Hepatocyte (in vitro differentiated cells): ENCODE measurements around the gene CTNNA1. TPM values are rescaled to one million over a fixed set of nuclear protein-coding genes. Genes with fewer than 3 reads are reported as not detected.

Experiments
- DNase-seq: peaks from one replicate; pipeline ENCODE4 v3.0.0-alpha.2; 2016; ENCODE audit warnings: low spot score
- H2AFZ ChIP-seq: fragments of 200-600 bp; sonication (generic); 2 replicates; pipeline ENCODE4 v1.6.0; 2016; ENCODE audit warnings: antibody characterized with exemption, mild to moderate bottlenecking
- H3K27ac ChIP-seq: fragments of 200-600 bp; sonication (generic); 2 replicates; pipeline ENCODE4 v1.5.1; 2016; ENCODE audit warnings: mild to moderate bottlenecking
- H3K27me3 ChIP-seq: fragments of 200-600 bp; sonication (generic); 2 replicates; pipeline ENCODE4 v1.6.1; 2016
- H3K36me3 ChIP-seq: fragments of 200-600 bp; sonication (generic); replicated peaks from 2 replicates; pipeline ENCODE4 v1.5.1; 2016; ENCODE audit warnings: low read depth; ENCODE audit not compliant: insufficient read depth
- H3K4me1 ChIP-seq: fragments of 200-600 bp; sonication (generic); 2 replicates; pipeline ENCODE4 v1.5.1; 2016; ENCODE audit warnings: mild to moderate bottlenecking, moderate library complexity; ENCODE audit not compliant: insufficient read depth
- H3K4me2 ChIP-seq: fragments of 200-600 bp; sonication (generic); 2 replicates; pipeline ENCODE4 v1.6.0; 2016
- H3K4me3 ChIP-seq: fragments of 200-600 bp; sonication (generic); 2 replicates; pipeline ENCODE4 v1.5.1; 2016; ENCODE audit warnings: mild to moderate bottlenecking
- H3K79me2 ChIP-seq: fragments of 200-600 bp; sonication (generic); 2 replicates; pipeline ENCODE4 v1.6.0; 2017; ENCODE audit warnings: mild to moderate bottlenecking
- H3K9me2 ChIP-seq: fragments of 200-600 bp; sonication (generic); replicated peaks from 2 replicates; pipeline ENCODE4 v1.6.0; 2017; ENCODE audit warnings: mild to moderate bottlenecking; ENCODE audit not compliant: insufficient read depth
- H3K9me3 ChIP-seq: fragments of 200-600 bp; sonication (generic); 2 replicates; pipeline ENCODE4 v1.5.1; 2016; ENCODE audit warnings: low read depth, mild to moderate bottlenecking
- H4K20me1 ChIP-seq: fragments of 200-600 bp; sonication (generic); 2 replicates; pipeline ENCODE4 v1.6.0; 2016; ENCODE audit warnings: mild to moderate bottlenecking; ENCODE audit not compliant: insufficient read depth, poor library complexity, severe bottlenecking
- CTCF ChIP-seq: fragments of 200-600 bp; sonication (generic); IDR thresholded peaks from 2 replicates; pipeline ENCODE4 v1.5.1; 2016; ENCODE audit warnings: antibody characterized with exemption, mild to moderate bottlenecking; ENCODE audit not compliant: poor library complexity
- EZH2 ChIP-seq: fragments of 200-600 bp; sonication (generic); IDR thresholded peaks from 2 replicates; pipeline ENCODE4 v1.6.1; 2016; ENCODE audit warnings: antibody characterized with exemption, mild to moderate bottlenecking, borderline replicate concordance
- EZH2phosphoT487 ChIP-seq: fragments of 200-600 bp; sonication (generic); IDR thresholded peaks from one replicate; pipeline ENCODE4 v1.6.1; 2018; ENCODE audit warnings: antibody characterized with exemption, mild to moderate bottlenecking, low read depth, moderate library complexity; ENCODE audit not compliant: unreplicated experiment, severe bottlenecking
- WGBS: methylation state at CpG from one replicate; pipeline ENCODE4 v1.1.6; 2016; ENCODE audit warnings: low lambda C conversion rate; ENCODE audit errors: missing lambda C conversion rate; 5-methylcytosine and 5-hydroxymethylcytosine counted together
- polyA plus RNA-seq: library from polyadenylated mRNA; unstranded; fragments of >200 nt; fragmentation: Nextera tagmentation; extraction: Ambion mirVana; gene quantifications from 2 replicates; pipeline ENCODE4 v1.2.1, GENCODE V29; 2016
- total RNA-seq: library from RNA; depleted of rRNA; stranded (reverse); fragments of >200 nt; gene quantifications from 2 replicates; pipeline ENCODE4 v1.2.3, GENCODE V29; 2014

The CTNNA1 gene
- total and polyA plus RNA-seq, 2 experiments from 2014 or later, result 152 to 349 TPM

- DNase-seq, result no peak
- H3K4me2 ChIP-seq, result peak overlapping the region; percentile 28
- 91% methylated on average over 1 of the region's 1 CpG for WGBS
- no peak overlapping the region for H3K4me3 ChIP-seq
- H3K27ac ChIP-seq, result peak overlapping the region; percentile 66
- H3K27me3 ChIP-seq, result no peaks in the 10 kb centered on the region
- no peaks in the 10 kb centered on the region for H3K9me3 ChIP-seq
- TF ChIP-seq EZH2phosphoT487 (no peak), CTCF (no peak), EZH2 (no peak)
- H3K36me3 ChIP-seq, result no peaks in the 10 kb centered on the region
- H3K4me1 ChIP-seq, result peaks cover 8% of the 10 kb centered on the region
- no peaks in the 10 kb centered on the region for H3K79me2 ChIP-seq
- H3K9me2 ChIP-seq, result no peaks in the 10 kb centered on the region
- no peak overlapping the region for H2AFZ ChIP-seq
- no peaks in the 10 kb centered on the region for H4K20me1 ChIP-seq
These were observed 47.7 kb upstream of the CTNNA1 start for GRCh38 chr5:138705567-138705966.

- peak; percentile 42 for DNase-seq
- Histone ChIP-seq H4K20me1 (no peaks in the 10 kb centered on the region), H3K4me2 (no peak overlapping the region), H3K4me3 (no peak overlapping the region), H3K27me3 (no peaks in the 10 kb centered on the region), H3K36me3 (no peaks in the 10 kb centered on the region), H3K27ac (no peak overlapping the region), H3K9me3 (no peaks in the 10 kb centered on the region), H3K4me1 (peaks cover 8% of the 10 kb centered on the region), H3K79me2 (no peaks in the 10 kb centered on the region), H3K9me2 (no peaks in the 10 kb centered on the region), H2AFZ (peak overlapping the region; percentile 6)
- TF ChIP-seq EZH2phosphoT487, result no peak
- TF ChIP-seq CTCF, result no peak
- TF ChIP-seq EZH2, result no peak
- 74% methylated on average over 10 of the region's 10 CpGs for WGBS
These were observed 46.4 kb upstream of the CTNNA1 start for GRCh38 chr5:138706655-138707480.

- Histone ChIP-seq H3K27ac (peak overlapping the region; percentile 81), H3K4me3 (no peak overlapping the region), H3K36me3 (no peaks in the 10 kb centered on the region), H3K4me1 (peaks cover 8% of the 10 kb centered on the region), H4K20me1 (no peaks in the 10 kb centered on the region), H2AFZ (no peak overlapping the region), H3K4me2 (no peak overlapping the region), H3K79me2 (no peaks in the 10 kb centered on the region), H3K27me3 (no peaks in the 10 kb centered on the region), H3K9me3 (no peaks in the 10 kb centered on the region), H3K9me2 (no peaks in the 10 kb centered on the region)
- TF ChIP-seq EZH2phosphoT487 (no peak), CTCF (no peak), EZH2 (no peak)
- 56% methylated on average over 6 of the region's 6 CpGs for WGBS
- peak; percentile 59 for DNase-seq
These were observed 44.4 kb upstream of the CTNNA1 start for GRCh38 chr5:138708791-138709190.
